Retinal pigment epithelial cell (primary cell): ENCODE measurements around the gene PIM3.

Experiments used
- DNase-seq: peaks from one replicate; pipeline ENCODE4 v3.0.0-alpha.2; 2010; ENCODE audit warnings: low read depth
- H3K4me3 ChIP-seq: 2 replicates; pipeline ENCODE4 v1.5.1; 2011; ENCODE audit warnings: mild to moderate bottlenecking, low read length, control low read depth, moderate library complexity
- TF ChIP-seq, protein P1 (sequence below): conservative IDR thresholded peaks from 2 replicates; pipeline ENCODE4 v1.5.1; 2011; ENCODE audit warnings: low read depth, low read length, control low read depth, inconsistent platforms

PIM3 gene

DNA sequence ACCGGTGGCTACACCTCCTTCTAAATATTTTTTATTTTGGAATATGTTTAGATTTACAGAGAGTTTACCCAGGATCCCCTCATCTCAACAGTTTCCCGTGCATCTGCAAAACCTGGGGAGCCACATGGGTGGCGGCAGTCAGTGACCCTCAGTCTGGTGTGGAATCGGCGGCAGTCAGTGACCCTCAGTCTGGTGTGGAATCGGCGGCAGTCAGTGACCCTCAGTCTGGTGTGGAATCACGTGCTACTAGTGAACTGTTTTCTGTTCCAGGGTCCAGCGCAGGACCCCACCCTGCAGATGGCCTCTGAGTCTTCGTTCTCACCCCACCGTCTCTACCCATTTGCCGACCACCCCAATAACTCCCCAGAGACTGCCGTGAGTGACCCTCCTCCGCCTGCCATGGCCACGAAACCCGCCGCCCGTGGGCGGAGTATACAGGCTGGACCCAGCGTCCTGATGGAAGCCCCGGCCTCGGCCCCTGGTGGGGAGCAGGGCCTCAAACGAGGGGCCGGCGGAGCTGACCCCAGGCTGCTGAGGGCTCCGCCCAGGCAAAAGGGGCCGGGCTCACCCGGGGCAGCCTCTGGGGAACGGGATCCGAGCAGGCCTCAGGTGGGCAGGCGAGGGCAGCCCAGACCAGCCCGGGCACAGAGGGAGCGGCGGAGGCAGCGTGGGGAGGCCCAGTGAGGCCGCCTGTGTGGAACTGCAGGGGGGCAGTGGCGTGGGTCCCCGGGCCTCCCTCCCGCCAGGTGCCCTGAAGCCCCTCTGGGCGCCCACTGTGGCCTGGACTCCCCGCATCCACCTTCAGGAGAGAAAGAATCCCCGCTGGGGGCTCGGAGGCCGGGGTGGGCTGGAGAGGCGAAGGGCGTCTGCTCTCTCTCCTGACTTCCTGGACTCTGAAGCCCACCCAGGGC, 49.4 kb downstream of the PIM3 start:
- H3K4me3 ChIP-seq: no peak overlapping the region
- no peak for DNase-seq
- TF ChIP-seq, protein P1, sequence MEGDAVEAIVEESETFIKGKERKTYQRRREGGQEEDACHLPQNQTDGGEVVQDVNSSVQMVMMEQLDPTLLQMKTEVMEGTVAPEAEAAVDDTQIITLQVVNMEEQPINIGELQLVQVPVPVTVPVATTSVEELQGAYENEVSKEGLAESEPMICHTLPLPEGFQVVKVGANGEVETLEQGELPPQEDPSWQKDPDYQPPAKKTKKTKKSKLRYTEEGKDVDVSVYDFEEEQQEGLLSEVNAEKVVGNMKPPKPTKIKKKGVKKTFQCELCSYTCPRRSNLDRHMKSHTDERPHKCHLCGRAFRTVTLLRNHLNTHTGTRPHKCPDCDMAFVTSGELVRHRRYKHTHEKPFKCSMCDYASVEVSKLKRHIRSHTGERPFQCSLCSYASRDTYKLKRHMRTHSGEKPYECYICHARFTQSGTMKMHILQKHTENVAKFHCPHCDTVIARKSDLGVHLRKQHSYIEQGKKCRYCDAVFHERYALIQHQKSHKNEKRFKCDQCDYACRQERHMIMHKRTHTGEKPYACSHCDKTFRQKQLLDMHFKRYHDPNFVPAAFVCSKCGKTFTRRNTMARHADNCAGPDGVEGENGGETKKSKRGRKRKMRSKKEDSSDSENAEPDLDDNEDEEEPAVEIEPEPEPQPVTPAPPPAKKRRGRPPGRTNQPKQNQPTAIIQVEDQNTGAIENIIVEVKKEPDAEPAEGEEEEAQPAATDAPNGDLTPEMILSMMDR: no peak

DNA sequence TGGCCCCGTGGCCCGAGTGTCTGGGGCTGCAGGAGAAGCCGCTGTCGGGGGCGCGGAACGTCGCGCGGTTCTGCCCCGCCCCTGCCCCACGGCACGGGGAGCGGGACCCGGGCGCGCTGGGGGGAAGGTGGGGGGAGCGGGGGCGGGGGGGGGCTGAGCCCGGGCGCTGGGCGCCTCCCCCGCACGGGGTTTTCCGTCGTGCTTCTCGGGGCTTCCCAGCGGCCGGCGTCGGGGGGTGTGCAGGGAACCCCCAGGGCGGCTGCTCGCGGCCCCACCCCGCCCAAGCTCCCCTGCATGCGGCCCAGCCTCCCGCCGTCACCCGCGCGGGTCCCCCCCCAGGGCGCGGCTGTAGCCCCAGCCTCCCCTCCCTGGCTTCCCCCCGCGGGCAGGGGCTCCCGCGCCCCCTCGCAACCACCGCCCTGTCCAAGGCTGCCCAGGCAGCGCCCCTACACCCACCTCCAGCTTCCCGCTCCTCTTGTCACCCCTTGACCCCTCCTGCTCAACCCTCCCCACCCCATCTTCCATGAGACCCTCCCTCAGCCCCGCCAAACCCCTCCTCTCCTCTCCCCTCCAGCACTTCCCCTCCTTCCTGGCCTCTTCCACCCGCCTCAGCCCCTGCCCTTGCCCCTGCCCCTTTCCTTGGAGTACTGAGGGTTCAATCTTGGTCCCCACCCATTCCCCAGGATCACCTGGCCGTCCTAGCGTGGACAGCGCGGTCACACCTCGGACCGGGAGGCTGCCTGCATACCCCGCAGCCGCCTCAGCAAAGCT, 50.3 kb downstream of the PIM3 start:
- TF ChIP-seq, protein P1: no peak
- H3K4me3 ChIP-seq: no peak overlapping the region
- DNase-seq: no peak

DNA sequence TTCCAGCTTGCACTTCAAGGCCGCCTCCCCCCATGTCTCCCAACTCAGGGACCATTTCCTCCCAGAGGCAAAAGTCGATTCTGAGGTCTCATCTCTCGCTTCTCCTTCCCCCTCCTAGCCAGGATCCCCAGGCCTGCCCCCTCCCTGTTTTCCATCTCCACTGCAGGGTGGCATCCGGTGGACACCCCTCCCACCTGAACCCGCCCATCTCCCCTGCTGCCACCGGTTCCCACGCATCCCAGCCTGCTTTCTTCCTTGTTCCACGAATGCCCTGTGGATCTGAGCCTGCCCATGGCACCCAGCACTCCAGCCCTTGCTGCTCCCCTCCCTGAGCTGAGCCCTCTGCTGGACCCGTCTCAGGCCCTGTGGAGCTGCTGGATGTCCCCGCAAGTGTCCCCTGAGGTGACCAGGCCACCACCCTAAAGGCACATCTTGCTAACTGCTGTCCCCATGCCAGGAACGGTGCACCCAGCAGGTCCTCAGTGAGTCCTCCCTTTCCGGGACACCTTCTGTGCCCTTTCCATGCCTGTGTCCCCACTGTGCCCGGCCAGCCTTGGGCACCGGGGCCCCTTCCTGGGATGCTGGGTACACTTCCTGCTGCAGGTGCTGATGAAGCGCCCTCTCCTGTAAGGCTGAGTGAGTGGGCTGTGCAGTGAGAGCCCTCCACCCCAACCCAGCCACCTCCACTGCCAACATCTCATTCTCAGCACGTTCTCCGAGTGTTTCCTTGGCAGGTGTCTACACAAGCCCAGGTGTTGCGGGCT, 51.1 kb downstream of the PIM3 start:
- no peak overlapping the region for H3K4me3 ChIP-seq
- DNase-seq: no peak
- TF ChIP-seq, protein P1: no peak

- DNase-seq: no peak
- TF ChIP-seq, protein P1: no peak
Measured at GRCh38 chr22:50012211-50013181, 51.9 kb downstream of the PIM3 start, which contains the start of gene IL17REL. Gene IL17REL (minus strand): TSS chr22:50012765. CDS start chr22:50012646, 119 bp downstream.

More at GRCh38 chr22:50012211-50013181, 51.9 kb downstream of the PIM3 start, which contains the start of gene IL17REL:
- H3K4me3 ChIP-seq: no peak within 1 kb of the TSS
